22Rv1 (cell line): ENCODE measurements around the gene TMEM53.

Experiments
- H3K27ac ChIP-seq: fragments of 450-650 bp; 2 replicates; pipeline ENCODE4 v1.5.1; 2017
- ZFX ChIP-seq: fragments of 450-650 bp; IDR thresholded peaks from 2 replicates; pipeline ENCODE4 v1.6.1; 2017; ENCODE audit warnings: antibody characterized with exemption, borderline replicate concordance
- TF ChIP-seq, protein P1 (sequence below): fragments of 450-650 bp; IDR thresholded peaks from 2 replicates; pipeline ENCODE4 v1.5.1; 2017; ENCODE audit warnings: mild to moderate bottlenecking

TMEM53 gene

DNA sequence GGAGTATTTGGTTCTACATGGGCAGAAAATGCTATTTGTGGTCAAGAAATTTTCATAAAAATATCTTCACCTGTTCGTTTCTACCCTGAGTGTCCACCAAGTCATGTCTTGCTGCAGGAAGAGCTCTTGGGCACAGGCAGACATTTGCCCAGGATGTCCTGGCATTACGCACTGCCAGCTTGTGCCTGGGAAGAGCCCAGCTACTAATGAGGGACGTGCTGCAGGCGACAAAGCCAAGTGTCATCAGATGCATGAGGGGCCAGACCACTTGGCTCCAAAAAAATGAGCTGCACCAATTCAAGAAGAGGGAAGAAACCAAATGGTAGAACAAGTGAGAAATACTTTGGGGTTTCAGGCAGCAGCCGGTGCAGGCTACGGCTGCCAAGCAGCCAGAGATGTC lies 43.8 kb upstream of the TMEM53 start:
- TF ChIP-seq, protein P1, sequence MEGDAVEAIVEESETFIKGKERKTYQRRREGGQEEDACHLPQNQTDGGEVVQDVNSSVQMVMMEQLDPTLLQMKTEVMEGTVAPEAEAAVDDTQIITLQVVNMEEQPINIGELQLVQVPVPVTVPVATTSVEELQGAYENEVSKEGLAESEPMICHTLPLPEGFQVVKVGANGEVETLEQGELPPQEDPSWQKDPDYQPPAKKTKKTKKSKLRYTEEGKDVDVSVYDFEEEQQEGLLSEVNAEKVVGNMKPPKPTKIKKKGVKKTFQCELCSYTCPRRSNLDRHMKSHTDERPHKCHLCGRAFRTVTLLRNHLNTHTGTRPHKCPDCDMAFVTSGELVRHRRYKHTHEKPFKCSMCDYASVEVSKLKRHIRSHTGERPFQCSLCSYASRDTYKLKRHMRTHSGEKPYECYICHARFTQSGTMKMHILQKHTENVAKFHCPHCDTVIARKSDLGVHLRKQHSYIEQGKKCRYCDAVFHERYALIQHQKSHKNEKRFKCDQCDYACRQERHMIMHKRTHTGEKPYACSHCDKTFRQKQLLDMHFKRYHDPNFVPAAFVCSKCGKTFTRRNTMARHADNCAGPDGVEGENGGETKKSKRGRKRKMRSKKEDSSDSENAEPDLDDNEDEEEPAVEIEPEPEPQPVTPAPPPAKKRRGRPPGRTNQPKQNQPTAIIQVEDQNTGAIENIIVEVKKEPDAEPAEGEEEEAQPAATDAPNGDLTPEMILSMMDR: no peak
- no peak for TF ChIP-seq ZFX
- H3K27ac ChIP-seq: no peak overlapping the region

DNA sequence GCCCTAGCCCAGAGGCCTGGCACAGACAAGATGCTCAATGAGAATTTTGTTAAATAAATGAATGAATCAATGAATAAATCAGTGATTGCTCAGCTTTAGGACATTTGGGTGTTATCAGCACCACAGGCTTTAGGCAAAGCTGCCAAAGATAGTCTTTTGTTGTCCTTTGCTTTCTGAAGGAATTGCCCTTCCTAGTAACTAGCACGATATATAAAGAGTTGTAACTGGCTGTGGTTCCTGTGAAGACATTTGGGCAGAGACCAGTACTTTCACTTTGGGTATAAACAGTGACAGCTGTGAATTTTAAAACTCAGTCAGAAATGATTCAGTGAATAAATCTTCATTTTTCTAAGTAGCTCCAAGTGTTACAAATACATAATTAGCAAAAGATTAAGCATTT lies 43.4 kb upstream of the TMEM53 start:
- no peak overlapping the region for H3K27ac ChIP-seq
- TF ChIP-seq, protein P1: no peak

DNA sequence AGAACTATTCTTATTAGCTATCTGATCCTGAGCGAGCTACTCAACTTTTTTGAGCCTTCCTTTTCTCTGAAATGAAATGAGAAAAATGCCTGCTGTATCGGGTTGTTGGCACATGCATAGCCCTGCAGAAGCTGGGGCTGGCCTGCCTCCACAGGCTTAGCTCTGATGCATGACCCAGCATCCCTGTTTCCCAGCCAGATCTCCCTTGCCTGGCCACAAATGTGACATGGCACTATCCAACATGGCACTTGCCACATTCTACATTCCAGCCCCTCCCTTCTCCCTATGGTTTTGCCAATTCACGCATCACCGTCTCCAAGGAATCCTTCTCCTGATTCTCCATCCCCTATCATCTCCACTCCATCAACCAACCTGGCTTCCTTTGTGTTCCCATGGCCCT lies 42.9 kb upstream of the TMEM53 start:
- H3K27ac ChIP-seq: no peak overlapping the region
- TF ChIP-seq, protein P1: no peak
- no peak for TF ChIP-seq ZFX

DNA sequence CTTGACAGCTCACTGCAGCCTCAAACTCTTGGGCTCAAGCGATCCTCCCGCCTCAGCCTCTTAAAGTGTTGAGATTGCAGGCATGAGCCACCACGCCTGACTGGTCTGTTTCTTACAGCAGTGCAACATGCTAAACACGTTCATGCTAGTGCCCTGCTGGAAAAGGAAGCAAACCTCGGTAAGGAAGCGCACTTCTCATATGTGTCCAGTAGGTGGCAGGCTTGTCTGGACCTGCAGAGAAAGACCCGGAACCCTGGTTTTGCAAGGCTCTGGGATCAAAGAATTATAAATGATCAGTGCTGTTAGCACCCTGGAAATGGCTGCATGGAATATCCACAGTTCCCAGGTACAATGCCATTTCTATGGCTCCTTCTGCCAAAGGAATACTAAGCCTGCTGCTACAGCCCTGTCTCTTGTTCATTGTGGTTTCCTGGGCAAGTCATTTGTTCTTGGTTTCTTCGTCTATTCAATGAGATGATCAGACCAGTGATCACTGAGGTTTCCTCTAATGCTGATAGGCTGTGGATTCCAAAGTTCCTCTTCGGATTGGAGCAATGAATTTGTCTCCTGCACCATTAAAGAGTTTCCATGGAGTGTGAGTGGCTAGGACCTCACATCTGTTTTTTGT lies 40.8 kb upstream of the TMEM53 start:
- no peak overlapping the region for H3K27ac ChIP-seq
- TF ChIP-seq ZFX: no peak
- TF ChIP-seq, protein P1: peak; percentile 97

DNA sequence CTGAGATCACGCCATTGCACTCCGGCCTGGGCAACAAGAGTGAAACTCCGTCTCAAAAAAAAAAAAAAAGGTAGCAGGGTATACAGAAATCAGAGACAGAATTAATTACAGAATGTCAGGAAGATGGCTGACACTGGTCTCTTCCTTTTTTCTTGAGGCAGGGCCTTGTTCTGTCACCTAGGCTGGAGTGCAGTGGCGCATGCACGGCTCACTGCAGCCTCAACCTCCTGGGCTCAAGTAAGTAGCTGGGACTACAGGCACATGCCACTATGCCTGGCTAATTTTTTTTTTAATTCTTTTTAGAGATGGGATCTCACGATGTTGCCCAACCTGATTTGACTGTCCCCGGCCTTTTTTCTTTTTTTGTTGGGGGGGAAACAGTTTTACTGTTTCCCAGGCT lies 40.3 kb upstream of the TMEM53 start:
- TF ChIP-seq, protein P1: no peak
- no peak for TF ChIP-seq ZFX
- no peak overlapping the region for H3K27ac ChIP-seq

DNA sequence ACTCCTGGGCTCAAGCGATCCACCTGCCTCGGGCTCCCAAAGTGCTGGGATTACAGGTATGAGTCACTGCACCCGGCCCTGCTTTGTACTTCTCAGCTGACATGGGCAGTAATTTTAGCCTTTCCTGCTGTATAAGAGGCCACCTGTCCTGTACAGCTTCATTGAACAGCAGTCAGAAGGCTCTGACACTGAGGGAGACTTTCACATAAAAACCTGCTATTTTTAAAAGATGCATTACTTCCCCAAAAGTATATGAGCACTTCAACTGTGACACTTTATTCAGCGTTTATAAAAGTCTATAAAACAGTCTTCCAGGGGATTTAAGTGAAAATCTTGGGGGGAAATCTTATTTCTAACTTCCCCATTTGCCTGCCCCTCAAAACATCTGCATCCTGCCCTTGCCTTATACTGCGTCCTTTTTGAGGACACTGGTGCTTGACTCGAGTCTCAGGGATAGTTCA lies 39.1 kb upstream of the TMEM53 start:
- no peak for TF ChIP-seq ZFX
- TF ChIP-seq, protein P1: no peak
- H3K27ac ChIP-seq: no peak overlapping the region

DNA sequence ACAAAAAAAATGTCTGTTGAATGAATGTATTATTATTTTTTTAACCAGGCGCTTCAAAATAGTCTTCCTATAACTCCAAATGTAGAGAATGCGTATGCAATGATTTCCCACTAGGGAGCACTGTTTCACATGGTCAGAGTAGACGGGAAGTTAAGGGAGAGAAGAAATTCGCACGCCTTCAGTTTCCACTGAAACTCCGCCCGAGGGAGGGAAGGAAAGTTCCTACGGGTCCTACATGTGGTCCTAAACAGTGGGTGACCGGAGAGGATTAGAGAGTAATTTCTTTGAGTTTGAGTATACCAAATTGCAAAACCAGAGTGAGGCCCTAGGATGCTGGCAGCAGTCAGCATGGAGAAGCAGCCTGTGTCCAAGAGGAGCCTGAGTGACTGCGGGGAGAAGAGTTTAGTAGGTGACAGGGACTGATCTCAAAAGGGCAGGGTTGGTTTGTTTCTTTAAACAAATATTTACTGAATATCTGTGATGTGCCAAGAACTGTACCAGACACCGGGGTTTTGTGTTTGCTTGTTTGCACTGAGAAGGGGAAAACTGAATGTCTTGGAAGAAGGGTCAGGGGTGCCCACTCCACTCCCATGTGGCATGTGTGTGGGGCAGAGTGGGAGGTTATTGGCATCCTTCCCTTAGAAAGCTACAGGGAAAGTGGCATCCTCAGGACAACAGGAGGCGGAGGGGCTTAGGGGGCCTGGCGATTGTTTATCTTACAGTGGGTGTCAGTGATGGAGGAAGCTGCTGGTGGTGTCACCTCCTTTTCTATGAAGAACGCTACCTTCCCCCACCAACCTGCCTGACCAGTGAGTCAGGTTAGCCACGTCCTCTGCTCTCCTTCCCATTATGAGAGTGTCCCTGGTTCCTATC lies 33.9 kb upstream of the TMEM53 start:
- no peak overlapping the region for H3K27ac ChIP-seq
- TF ChIP-seq ZFX: no peak
- TF ChIP-seq, protein P1: peak; percentile 88
